GM12874 (cell line): ENCODE measurements around the gene SSBP3.

ENCODE experiments used
- TF ChIP-seq, protein P1 (sequence below): IDR thresholded peaks from 2 replicates; pipeline ENCODE4 v1.5.1; 2011; ENCODE audit warnings: low read depth, mild to moderate bottlenecking, control low read depth, low read length, moderate library complexity; ENCODE audit not compliant: insufficient read depth

The SSBP3 gene

DNA sequence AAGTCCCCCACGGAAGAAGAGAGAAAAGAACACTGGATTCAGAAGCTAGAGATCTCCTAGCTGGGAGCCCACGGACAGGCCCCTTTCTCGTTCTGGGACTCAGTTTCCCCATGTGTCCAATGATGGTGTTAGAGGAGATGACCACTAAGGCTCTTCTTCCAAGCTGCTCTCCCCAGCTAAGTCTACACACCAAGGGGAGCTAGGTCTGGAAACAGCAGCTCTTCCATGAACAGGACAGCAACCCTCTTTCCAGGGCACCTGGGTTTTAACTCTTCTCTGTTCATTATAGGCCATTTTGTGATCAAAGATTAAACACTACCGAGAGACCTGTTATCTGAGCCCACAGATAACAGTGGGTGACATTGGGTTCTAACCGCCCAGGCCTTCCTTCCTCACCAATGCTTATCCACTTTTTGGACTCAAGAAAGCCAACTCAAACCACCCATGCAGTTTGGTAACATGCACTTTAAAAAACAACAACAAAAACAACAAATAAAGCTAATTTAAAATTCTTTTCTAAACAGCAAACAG lies 120.3 kb downstream of the SSBP3 start:
- TF ChIP-seq, protein P1, sequence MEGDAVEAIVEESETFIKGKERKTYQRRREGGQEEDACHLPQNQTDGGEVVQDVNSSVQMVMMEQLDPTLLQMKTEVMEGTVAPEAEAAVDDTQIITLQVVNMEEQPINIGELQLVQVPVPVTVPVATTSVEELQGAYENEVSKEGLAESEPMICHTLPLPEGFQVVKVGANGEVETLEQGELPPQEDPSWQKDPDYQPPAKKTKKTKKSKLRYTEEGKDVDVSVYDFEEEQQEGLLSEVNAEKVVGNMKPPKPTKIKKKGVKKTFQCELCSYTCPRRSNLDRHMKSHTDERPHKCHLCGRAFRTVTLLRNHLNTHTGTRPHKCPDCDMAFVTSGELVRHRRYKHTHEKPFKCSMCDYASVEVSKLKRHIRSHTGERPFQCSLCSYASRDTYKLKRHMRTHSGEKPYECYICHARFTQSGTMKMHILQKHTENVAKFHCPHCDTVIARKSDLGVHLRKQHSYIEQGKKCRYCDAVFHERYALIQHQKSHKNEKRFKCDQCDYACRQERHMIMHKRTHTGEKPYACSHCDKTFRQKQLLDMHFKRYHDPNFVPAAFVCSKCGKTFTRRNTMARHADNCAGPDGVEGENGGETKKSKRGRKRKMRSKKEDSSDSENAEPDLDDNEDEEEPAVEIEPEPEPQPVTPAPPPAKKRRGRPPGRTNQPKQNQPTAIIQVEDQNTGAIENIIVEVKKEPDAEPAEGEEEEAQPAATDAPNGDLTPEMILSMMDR, result no peak

GRCh38 chr1:54284781-54285529 lies 121.2 kb downstream of the SSBP3 start:
- TF ChIP-seq, protein P1, result no peak

- TF ChIP-seq, protein P1, result no peak
These were observed 122.4 kb downstream of the SSBP3 start for GRCh38 chr1:54283635-54284385.

- TF ChIP-seq, protein P1, result no peak
These were observed 123.9 kb downstream of the SSBP3 start for GRCh38 chr1:54282101-54282847.

GRCh38 chr1:54280651-54281050 lies 125.5 kb downstream of the SSBP3 start:
- TF ChIP-seq, protein P1, result no peak

DNA sequence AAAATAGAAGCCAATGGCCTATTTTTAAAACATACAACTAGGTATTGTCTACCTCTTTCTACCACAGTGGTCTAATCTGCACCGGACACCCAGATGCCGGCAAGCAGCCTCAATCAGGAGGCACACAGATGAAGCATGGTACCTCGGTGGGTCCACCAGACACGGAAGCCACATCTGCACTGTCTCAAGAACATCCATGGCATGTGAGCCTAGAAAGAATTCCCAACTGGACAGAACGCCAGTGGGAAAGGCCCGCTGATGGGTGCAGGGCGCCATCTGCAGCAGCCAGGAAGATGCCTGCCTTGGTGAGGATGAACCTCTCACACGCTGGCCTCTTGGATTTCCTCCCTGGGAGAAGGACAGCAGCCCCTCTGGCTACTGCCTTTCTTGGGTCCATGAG lies 126.7 kb downstream of the SSBP3 start:
- TF ChIP-seq, protein P1, result no peak

- TF ChIP-seq, protein P1, result no peak
These were observed 127.2 kb downstream of the SSBP3 start for GRCh38 chr1:54278941-54279422.
